ENCODE data around the gene CTDSPL. TPM values are rescaled to one million over a fixed set of nuclear protein-coding genes. Genes with fewer than 3 reads are reported as not detected.

CTDSPL gene
- total and polyA plus RNA-seq, 4 donors: 8.4 to 17.2 (median 14.2) TPM

- H3K9me3 ChIP-seq (ENCODE audit: control insufficient read depth in 4 of 4, low read length in 3 of 4): no peaks in the 10 kb centered on the region
- no peak overlapping the region for H3K27ac ChIP-seq (ENCODE audit: low read depth in 1 of 2, low read length in 2 of 2)
- no peaks in the 10 kb centered on the region for H3K27me3 ChIP-seq (ENCODE audit: control insufficient read depth in 4 of 4, insufficient read depth in 4 of 4, low read length in 3 of 4)
- H3K36me3 ChIP-seq (ENCODE audit: control insufficient read depth in 4 of 4, insufficient read depth in 3 of 4, low read depth in 1 of 4, low read length in 3 of 4): peaks cover 0 to 6% (median 0%) of the 10 kb centered on the region in 4 donors
- peaks cover 6 to 44% (median 34%) of the 10 kb centered on the region in 4 donors for H3K4me1 ChIP-seq (ENCODE audit: control insufficient read depth in 4 of 4, insufficient read depth in 4 of 4, low read length in 3 of 4)
- 50% methylated on average over 7 of the region's 7 CpGs for WGBS
- peak; percentile 69 for DNase-seq (ENCODE audit: low spot score)
- no peak overlapping the region for H3K9ac ChIP-seq (ENCODE audit: low read depth in 1 of 2, low read length in 2 of 2)
- peak in 1 of 2 donors; percentile 8 for TF ChIP-seq RXRA (IDR thresholded peaks at IDR 0.05)
- peak; percentile 93 to 98 for TF ChIP-seq RAD21 (IDR thresholded peaks at IDR 0.05)
- peak; percentile 28 for TF ChIP-seq YY1 (IDR thresholded peaks at IDR 0.05)
- peak; percentile 84 for TF ChIP-seq CTCF (IDR thresholded peaks at IDR 0.05; ENCODE audit: low read depth, low read length, missing input control)
- TF ChIP-seq, protein P1, sequence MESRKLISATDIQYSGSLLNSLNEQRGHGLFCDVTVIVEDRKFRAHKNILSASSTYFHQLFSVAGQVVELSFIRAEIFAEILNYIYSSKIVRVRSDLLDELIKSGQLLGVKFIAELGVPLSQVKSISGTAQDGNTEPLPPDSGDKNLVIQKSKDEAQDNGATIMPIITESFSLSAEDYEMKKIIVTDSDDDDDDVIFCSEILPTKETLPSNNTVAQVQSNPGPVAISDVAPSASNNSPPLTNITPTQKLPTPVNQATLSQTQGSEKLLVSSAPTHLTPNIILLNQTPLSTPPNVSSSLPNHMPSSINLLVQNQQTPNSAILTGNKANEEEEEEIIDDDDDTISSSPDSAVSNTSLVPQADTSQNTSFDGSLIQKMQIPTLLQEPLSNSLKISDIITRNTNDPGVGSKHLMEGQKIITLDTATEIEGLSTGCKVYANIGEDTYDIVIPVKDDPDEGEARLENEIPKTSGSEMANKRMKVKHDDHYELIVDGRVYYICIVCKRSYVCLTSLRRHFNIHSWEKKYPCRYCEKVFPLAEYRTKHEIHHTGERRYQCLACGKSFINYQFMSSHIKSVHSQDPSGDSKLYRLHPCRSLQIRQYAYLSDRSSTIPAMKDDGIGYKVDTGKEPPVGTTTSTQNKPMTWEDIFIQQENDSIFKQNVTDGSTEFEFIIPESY (IDR thresholded peaks at IDR 0.05): no peak
- H3K4me3 ChIP-seq (ENCODE audit: low read depth in 1 of 3, low read length in 3 of 3): no peak overlapping the region
Observed at GRCh38 chr3:37967260-37967881, 105.7 kb downstream of the CTDSPL start.

DNA sequence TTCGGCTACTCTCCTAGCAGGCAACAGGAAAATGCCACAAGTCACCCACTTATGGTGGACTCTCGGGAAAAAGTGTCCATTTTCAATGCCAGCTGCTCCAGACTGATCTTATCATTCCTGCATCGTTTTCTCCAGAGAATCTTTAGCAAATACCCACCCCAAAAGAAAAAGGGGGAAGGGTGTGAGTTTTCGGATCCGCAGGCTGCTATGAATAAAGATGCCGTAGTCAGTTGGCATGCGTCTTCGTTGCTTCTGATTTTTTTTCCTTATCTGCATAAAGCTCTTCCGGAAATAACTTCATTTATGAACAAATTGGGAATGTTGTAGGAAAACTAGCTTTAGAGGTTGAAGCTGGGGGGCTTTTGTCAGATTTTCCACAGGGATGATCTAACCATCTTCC lies 106.5 kb downstream of the CTDSPL start:
- peak overlapping the region in 1 of 2 donors; percentile 6 for H3K27ac ChIP-seq (ENCODE audit: low read depth in 1 of 2, low read length in 2 of 2)
- H3K4me1 ChIP-seq (ENCODE audit: control insufficient read depth in 4 of 4, insufficient read depth in 4 of 4, low read length in 3 of 4): peaks cover 6 to 44% (median 34%) of the 10 kb centered on the region in 4 donors
- no peaks in the 10 kb centered on the region for H3K9me3 ChIP-seq (ENCODE audit: control insufficient read depth in 4 of 4, low read length in 3 of 4)
- no peak overlapping the region for H3K4me3 ChIP-seq (ENCODE audit: low read depth in 1 of 3, low read length in 3 of 3)
- H3K9ac ChIP-seq (ENCODE audit: low read depth in 1 of 2, low read length in 2 of 2): no peak overlapping the region
- no peak for TF ChIP-seq FOXA1 (IDR thresholded peaks at IDR 0.05)
- TF ChIP-seq EGR1 (IDR thresholded peaks at IDR 0.05; ENCODE audit: low read depth in 2 of 2): no peak
- TF ChIP-seq REST (IDR thresholded peaks at IDR 0.05): no peak
- no peak for TF ChIP-seq TAF1 (conservative IDR thresholded peaks at IDR 0.05)
- no peak for TF ChIP-seq HNF4A (conservative IDR thresholded peaks at IDR 0.05)
- TF ChIP-seq YY1 (IDR thresholded peaks at IDR 0.05): no peak
- peak in 1 of 2 donors; percentile 1 for TF ChIP-seq RAD21 (IDR thresholded peaks at IDR 0.05)
- peaks cover 0 to 6% (median under 1%) of the 10 kb centered on the region in 4 donors for H3K36me3 ChIP-seq (ENCODE audit: control insufficient read depth in 4 of 4, insufficient read depth in 3 of 4, low read depth in 1 of 4, low read length in 3 of 4)
- no peaks in the 10 kb centered on the region for H3K27me3 ChIP-seq (ENCODE audit: control insufficient read depth in 4 of 4, insufficient read depth in 4 of 4, low read length in 3 of 4)
- 85% methylated on average over 9 of the region's 9 CpGs for WGBS
- peak; percentile 2 for DNase-seq (ENCODE audit: low spot score)
